NCI-H345 (cell line): Measurements from ENCODE around the gene FLCN.

Source experiments
- DNase-seq: peaks from one replicate; lab custom pipeline; 2025; lab: John Stamatoyannopoulos, UW

The FLCN gene

GRCh38 chr17:17167356-17167755, 69.6 kb downstream of the FLCN start:
- no peak for DNase-seq

DNA sequence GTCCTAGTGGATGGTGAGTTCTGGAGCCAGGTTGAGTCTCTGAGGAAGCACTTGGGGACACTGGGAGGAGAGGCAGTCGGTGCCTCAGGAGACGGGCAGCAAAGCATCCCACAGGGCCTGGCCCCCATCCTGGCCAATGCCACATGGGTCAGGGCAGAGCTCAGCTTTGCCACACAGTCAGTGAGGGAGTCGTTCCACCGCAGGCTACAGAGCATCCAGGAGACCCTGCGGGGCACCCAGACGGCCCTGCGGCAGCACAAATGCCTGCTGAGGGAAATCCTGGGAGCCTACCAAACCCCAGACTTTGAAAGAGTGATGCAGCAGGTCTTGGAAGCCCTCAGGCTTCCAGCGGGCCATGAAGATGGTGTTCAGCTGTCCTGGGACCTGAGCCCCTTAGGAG, 70.5 kb downstream of the FLCN start:
- DNase-seq, result no peak

- DNase-seq, result no peak
Observed at GRCh38 chr17:17165666-17166308, 71.2 kb downstream of the FLCN start.

GRCh38 chr17:17164676-17165075, 72.3 kb downstream of the FLCN start:
- no peak for DNase-seq

DNA sequence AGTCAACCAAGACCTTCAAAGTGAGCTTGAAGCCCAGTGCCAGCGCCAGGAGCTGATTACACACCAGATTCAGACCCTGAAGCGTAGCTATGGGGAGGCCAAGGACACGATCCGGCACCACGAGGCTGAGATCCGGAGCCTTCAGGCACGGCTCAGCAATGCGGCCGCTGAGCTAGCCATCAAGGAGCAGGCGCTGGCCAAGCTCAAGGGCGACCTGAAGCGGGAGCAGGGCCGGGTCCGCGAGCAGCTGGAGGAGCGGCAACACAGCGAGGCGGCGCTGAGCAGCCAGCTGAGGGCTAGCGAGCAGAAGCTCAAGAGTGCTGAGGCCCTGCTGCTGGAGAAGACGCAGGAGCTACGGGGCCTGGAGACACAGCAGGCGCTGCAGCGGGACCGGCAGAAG, 72.8 kb downstream of the FLCN start:
- DNase-seq, result no peak
